ENCODE measurements around the gene EIF4EBP2. TPM values are rescaled to one million over a fixed set of nuclear protein-coding genes. Genes with fewer than 3 reads are reported as not detected.

Gene EIF4EBP2
- total RNA-seq, 1 experiment from 2014 or later: 112 TPM

DNA sequence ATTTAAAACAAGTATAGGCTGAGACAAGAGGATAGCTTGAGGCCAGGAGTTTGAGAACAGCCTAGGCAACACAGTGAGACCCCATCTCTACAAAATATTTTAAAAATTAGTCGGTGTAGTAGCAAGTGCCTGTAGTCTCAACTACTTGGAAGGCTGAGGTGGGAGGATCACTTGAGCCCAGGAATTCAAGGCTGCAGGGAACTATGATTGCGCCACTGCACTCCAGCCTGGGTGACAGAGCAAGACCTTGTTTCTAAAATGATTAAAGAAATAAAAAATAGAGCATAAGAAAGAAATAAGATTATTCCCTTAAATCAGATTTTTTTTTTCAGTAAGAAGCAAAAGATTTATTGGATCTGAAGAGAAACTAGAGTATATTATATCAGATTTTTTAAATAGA, 33.2 kb upstream of the EIF4EBP2 start (continued):
- TF ChIP-seq, protein P1, sequence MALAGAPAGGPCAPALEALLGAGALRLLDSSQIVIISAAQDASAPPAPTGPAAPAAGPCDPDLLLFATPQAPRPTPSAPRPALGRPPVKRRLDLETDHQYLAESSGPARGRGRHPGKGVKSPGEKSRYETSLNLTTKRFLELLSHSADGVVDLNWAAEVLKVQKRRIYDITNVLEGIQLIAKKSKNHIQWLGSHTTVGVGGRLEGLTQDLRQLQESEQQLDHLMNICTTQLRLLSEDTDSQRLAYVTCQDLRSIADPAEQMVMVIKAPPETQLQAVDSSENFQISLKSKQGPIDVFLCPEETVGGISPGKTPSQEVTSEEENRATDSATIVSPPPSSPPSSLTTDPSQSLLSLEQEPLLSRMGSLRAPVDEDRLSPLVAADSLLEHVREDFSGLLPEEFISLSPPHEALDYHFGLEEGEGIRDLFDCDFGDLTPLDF (CRISPR knock-in tag; IDR thresholded peaks at IDR 0.05): no peak
- no peak for TF ChIP-seq FOXJ3 (CRISPR knock-in tag; IDR thresholded peaks at IDR 0.05; ENCODE audit: borderline replicate concordance)
- TF ChIP-seq, protein P2, sequence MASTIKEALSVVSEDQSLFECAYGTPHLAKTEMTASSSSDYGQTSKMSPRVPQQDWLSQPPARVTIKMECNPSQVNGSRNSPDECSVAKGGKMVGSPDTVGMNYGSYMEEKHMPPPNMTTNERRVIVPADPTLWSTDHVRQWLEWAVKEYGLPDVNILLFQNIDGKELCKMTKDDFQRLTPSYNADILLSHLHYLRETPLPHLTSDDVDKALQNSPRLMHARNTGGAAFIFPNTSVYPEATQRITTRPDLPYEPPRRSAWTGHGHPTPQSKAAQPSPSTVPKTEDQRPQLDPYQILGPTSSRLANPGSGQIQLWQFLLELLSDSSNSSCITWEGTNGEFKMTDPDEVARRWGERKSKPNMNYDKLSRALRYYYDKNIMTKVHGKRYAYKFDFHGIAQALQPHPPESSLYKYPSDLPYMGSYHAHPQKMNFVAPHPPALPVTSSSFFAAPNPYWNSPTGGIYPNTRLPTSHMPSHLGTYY (CRISPR knock-in tag; IDR thresholded peaks at IDR 0.05): no peak
- TF ChIP-seq SP1 (CRISPR knock-in tag; conservative IDR thresholded peaks at IDR 0.05): no peak
- no peak for TF ChIP-seq ZNF263 (CRISPR knock-in tag; IDR thresholded peaks at IDR 0.05; ENCODE audit: low read depth)
- TF ChIP-seq, protein P3, sequence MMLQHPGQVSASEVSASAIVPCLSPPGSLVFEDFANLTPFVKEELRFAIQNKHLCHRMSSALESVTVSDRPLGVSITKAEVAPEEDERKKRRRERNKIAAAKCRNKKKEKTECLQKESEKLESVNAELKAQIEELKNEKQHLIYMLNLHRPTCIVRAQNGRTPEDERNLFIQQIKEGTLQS (CRISPR knock-in tag; conservative IDR thresholded peaks at IDR 0.05): no peak

DNA sequence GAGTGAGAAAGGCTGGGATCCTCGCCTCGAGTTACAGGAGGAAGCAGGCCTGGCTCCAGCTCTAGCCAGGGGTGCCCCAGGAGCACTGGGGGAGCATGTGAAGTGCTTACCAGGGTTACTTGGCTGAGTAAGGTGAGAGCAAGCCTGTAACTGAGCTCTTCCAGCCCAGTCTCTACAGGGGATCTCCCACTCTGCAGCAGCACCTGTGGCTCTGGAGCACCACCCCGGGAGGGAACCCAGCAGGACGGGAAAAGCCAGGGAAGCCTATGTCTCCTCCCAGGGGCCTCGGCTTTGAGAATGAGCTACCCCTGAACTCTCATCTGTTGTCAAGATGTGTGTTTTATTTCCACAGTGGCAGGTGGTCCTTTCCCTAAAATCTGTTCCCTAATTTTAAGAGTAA, 32.1 kb upstream of the EIF4EBP2 start:
- CTCF ChIA-PET: interaction anchor here (1.1 to 1.7 kb wide), 3 partner anchors 8 to 150 kb away, joined by 3 to 4 read pairs (median 4); partner anchors contain the start of gene LRRC20
- DNase-seq (ENCODE audit: low spot score) (no peak), ATAC-seq (no peak)
- Mint-ChIP-seq H3K4me3 (no peak overlapping the region), H3K9me3 (no peaks in the 10 kb centered on the region), H3K27me3 (ENCODE audit: low read depth) (no peaks in the 10 kb centered on the region), H3K4me1 (peaks cover 14% of the 10 kb centered on the region), H3K27ac (no peak overlapping the region; the same call in 1 of the 2 replicates), H3K36me3 (peaks cover 31% of the 10 kb centered on the region)
- TF ChIP-seq SMAD3 (CRISPR knock-in tag; IDR thresholded peaks at IDR 0.05; ENCODE audit: borderline replicate concordance) (no peak), ZNF423 (CRISPR knock-in tag; IDR thresholded peaks at IDR 0.05) (peak; percentile 78)
- POLR2A ChIA-PET: no interaction called here

DNA sequence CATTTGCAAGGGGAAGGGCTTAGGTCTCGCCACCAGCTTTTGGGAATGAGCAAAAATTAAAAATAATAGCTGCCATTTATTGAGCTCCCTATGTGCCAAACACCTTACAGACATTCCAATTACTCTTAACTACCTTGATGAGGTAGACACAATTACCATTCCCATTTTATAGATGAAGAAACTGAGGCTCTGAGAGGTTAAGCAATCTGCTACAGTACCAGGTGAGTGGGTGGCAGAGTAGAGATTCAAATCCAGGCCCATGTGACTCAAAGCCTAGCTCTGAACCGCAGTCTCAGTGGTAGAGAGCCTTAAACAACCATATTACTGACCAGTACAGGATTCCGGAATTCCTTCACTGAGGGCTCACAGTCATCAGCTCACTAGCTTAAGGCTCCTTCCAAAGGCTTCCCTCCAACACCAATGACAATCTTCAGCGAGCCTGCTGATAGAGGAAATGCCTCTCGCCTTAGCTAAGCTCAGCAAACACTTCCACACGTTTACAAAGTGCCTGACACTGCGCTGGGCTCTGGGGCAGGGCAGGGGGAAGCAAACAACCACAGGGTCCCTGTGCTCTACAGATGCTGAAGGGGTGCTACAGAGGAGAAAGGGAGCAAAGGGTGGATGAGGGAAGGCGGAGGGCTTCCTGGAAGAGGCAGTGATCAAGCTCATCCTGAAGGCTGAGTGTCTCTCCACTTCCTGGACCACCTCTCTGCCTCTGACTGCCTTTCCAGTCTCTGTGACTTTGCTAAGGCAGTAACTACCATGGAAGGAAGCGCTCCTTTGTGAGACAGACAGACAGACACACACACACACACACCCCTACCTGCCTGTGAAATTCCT, 28.9 kb upstream of the EIF4EBP2 start:
- ATAC-seq: no peak
- no peak overlapping the region for H3K27ac Mint-ChIP-seq
- no peak for DNase-seq (ENCODE audit: low spot score)
- 0 out of 2 replicates have a peak, but pooled peaks cover 3% of the 10 kb centered on the region for H3K9me3 Mint-ChIP-seq
- peaks cover 31% of the 10 kb centered on the region for H3K36me3 Mint-ChIP-seq
- POLR2A ChIA-PET: interaction anchor here (0.6 kb wide), 1 partner anchor 204 kb away, joined by 5 read pairs; the partner anchor contains the start of gene SAR1A
- H3K4me1 Mint-ChIP-seq: peaks cover 26% of the 10 kb centered on the region
- no peaks in the 10 kb centered on the region; the same call in 1 of the 2 replicates for H3K27me3 Mint-ChIP-seq (ENCODE audit: low read depth)
- CTCF ChIA-PET: interaction anchor here (1.2 to 5.1 kb wide), 4 partner anchors 9 to 110 kb away, joined by 3 to 53 read pairs (median 4); no protein-coding TSS in a partner anchor
- H3K4me3 Mint-ChIP-seq: no peak overlapping the region
- TF ChIP-seq FOXP1 (CRISPR knock-in tag; IDR thresholded peaks at IDR 0.05; ENCODE audit: borderline replicate concordance) (no peak), PRRX2 (CRISPR knock-in tag; IDR thresholded peaks at IDR 0.05) (no peak), MXD4 (CRISPR knock-in tag; IDR thresholded peaks at IDR 0.05; ENCODE audit: borderline replicate concordance) (no peak), GABPB1 (CRISPR knock-in tag; IDR thresholded peaks at IDR 0.05) (no peak), TP53 (CRISPR knock-in tag; IDR thresholded peaks at IDR 0.05) (no peak)
- TF ChIP-seq, protein P4, sequence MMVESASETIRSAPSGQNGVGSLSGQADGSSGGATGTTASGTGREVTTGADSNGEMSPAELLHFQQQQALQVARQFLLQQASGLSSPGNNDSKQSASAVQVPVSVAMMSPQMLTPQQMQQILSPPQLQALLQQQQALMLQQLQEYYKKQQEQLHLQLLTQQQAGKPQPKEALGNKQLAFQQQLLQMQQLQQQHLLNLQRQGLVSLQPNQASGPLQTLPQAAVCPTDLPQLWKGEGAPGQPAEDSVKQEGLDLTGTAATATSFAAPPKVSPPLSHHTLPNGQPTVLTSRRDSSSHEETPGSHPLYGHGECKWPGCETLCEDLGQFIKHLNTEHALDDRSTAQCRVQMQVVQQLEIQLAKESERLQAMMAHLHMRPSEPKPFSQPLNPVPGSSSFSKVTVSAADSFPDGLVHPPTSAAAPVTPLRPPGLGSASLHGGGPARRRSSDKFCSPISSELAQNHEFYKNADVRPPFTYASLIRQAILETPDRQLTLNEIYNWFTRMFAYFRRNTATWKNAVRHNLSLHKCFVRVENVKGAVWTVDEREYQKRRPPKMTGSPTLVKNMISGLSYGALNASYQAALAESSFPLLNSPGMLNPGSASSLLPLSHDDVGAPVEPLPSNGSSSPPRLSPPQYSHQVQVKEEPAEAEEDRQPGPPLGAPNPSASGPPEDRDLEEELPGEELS (CRISPR knock-in tag; IDR thresholded peaks at IDR 0.05): no peak
- TF ChIP-seq, protein P5, sequence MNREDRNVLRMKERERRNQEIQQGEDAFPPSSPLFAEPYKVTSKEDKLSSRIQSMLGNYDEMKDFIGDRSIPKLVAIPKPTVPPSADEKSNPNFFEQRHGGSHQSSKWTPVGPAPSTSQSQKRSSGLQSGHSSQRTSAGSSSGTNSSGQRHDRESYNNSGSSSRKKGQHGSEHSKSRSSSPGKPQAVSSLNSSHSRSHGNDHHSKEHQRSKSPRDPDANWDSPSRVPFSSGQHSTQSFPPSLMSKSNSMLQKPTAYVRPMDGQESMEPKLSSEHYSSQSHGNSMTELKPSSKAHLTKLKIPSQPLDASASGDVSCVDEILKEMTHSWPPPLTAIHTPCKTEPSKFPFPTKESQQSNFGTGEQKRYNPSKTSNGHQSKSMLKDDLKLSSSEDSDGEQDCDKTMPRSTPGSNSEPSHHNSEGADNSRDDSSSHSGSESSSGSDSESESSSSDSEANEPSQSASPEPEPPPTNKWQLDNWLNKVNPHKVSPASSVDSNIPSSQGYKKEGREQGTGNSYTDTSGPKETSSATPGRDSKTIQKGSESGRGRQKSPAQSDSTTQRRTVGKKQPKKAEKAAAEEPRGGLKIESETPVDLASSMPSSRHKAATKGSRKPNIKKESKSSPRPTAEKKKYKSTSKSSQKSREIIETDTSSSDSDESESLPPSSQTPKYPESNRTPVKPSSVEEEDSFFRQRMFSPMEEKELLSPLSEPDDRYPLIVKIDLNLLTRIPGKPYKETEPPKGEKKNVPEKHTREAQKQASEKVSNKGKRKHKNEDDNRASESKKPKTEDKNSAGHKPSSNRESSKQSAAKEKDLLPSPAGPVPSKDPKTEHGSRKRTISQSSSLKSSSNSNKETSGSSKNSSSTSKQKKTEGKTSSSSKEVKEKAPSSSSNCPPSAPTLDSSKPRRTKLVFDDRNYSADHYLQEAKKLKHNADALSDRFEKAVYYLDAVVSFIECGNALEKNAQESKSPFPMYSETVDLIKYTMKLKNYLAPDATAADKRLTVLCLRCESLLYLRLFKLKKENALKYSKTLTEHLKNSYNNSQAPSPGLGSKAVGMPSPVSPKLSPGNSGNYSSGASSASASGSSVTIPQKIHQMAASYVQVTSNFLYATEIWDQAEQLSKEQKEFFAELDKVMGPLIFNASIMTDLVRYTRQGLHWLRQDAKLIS (CRISPR knock-in tag; IDR thresholded peaks at IDR 0.05; ENCODE audit: borderline replicate concordance): no peak
- TF ChIP-seq, protein P6, sequence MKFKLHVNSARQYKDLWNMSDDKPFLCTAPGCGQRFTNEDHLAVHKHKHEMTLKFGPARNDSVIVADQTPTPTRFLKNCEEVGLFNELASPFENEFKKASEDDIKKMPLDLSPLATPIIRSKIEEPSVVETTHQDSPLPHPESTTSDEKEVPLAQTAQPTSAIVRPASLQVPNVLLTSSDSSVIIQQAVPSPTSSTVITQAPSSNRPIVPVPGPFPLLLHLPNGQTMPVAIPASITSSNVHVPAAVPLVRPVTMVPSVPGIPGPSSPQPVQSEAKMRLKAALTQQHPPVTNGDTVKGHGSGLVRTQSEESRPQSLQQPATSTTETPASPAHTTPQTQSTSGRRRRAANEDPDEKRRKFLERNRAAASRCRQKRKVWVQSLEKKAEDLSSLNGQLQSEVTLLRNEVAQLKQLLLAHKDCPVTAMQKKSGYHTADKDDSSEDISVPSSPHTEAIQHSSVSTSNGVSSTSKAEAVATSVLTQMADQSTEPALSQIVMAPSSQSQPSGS (CRISPR knock-in tag; IDR thresholded peaks at IDR 0.05; ENCODE audit: borderline replicate concordance, low read depth): no peak
- TF ChIP-seq, protein P7, sequence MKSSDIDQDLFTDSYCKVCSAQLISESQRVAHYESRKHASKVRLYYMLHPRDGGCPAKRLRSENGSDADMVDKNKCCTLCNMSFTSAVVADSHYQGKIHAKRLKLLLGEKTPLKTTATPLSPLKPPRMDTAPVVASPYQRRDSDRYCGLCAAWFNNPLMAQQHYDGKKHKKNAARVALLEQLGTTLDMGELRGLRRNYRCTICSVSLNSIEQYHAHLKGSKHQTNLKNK (CRISPR knock-in tag; IDR thresholded peaks at IDR 0.05): no peak
- TF ChIP-seq, protein P8, sequence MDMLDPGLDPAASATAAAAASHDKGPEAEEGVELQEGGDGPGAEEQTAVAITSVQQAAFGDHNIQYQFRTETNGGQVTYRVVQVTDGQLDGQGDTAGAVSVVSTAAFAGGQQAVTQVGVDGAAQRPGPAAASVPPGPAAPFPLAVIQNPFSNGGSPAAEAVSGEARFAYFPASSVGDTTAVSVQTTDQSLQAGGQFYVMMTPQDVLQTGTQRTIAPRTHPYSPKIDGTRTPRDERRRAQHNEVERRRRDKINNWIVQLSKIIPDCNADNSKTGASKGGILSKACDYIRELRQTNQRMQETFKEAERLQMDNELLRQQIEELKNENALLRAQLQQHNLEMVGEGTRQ (CRISPR knock-in tag; IDR thresholded peaks at IDR 0.05): no peak
- TF ChIP-seq, protein P9, sequence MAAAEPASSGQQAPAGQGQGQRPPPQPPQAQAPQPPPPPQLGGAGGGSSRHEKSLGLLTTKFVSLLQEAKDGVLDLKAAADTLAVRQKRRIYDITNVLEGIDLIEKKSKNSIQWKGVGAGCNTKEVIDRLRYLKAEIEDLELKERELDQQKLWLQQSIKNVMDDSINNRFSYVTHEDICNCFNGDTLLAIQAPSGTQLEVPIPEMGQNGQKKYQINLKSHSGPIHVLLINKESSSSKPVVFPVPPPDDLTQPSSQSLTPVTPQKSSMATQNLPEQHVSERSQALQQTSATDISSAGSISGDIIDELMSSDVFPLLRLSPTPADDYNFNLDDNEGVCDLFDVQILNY (CRISPR knock-in tag; IDR thresholded peaks at IDR 0.05): no peak
